Endothelial cell of umbilical vein (primary cell): ENCODE measurements around the gene IL6R. TPM values are rescaled to one million over a fixed set of nuclear protein-coding genes. Genes with fewer than 3 reads are reported as not detected.

Experiments
- BruUV-seq: library from RNA; stranded (reverse); fragments of 400-500 nt; replicated peaks from 2 replicates; lab custom pipeline; 2021; lab: Mats Ljungman, UMichigan
- CTCF ChIA-PET: fragments of 300-600, 350-600 bp; sonication (Branson Sonifier 250); formaldehyde crosslinking; loops from one replicate; lab custom pipeline; 2021; ENCODE audit warnings: antibody characterized with exemption, inconsistent platforms; lab: Charles Lee
- POLR2A ChIA-PET: fragments of 300-600, 350-600 bp; sonication (Branson Sonifier 250); formaldehyde crosslinking; loops from one replicate; lab custom pipeline; 2021; ENCODE audit warnings: antibody characterized with exemption, inconsistent platforms; lab: Charles Lee
- DNase-seq: peaks from one replicate; pipeline ENCODE4 v3.0.0-alpha.2; 2011; ENCODE audit warnings: low read depth, low spot score
- FAIRE-seq: peaks from 2 replicates; lab custom pipeline; 2011; peaks lifted over from hg19 to GRCh38; lab: Jason Lieb, UNC
- H2AFZ ChIP-seq: 2 replicates; pipeline ENCODE4 v1.6.0; 2012; ENCODE audit warnings: low read depth, low read length, control low read depth, inconsistent platforms
- H3K27ac ChIP-seq: 2 replicates; pipeline ENCODE4 v1.5.1; 2011; ENCODE audit warnings: low read depth, mild to moderate bottlenecking, control low read depth, low read length, moderate library complexity; ENCODE audit not compliant: insufficient read depth
- H3K27me3 ChIP-seq, 2 experiments: 2 replicates each; pipeline versions ENCODE4 v1.6.0 to v1.6.1; 2011; ENCODE audit warnings: low read length in 2 of 2, mixed read lengths in 1 of 2; ENCODE audit not compliant: control insufficient read depth in 2 of 2, insufficient read depth in 2 of 2
- H3K36me3 ChIP-seq, 2 experiments: 2 replicates in 1 of 2; 3 replicates in 1 of 2; pipeline ENCODE4 v1.5.1; 2011; ENCODE audit warnings: low read length in 2 of 2, mild to moderate bottlenecking in 1 of 2, moderate library complexity in 1 of 2; ENCODE audit not compliant: control insufficient read depth in 2 of 2, insufficient read depth in 2 of 2; ENCODE audit errors: extremely low read depth in 1 of 2
- H3K4me1 ChIP-seq: 3 replicates; pipeline ENCODE4 v1.5.1; 2011; ENCODE audit warnings: mild to moderate bottlenecking, low read length; ENCODE audit not compliant: control insufficient read depth, insufficient read depth; ENCODE audit errors: extremely low read depth
- H3K4me2 ChIP-seq: 2 replicates; pipeline ENCODE4 v1.6.1; 2011; ENCODE audit warnings: low read length, control low read depth, mixed read lengths; ENCODE audit not compliant: insufficient read depth
- H3K4me3 ChIP-seq, 3 experiments: fragments of 200-600 bp in 1 of 3; sonication (generic), shearing (Covaris generic) in 1 of 3; replicated peaks in 1 of 3; 2 replicates each; pipeline ENCODE4 v1.5.1; 2011 to 2016; ENCODE audit warnings: control low read depth in 3 of 3, low read length in 3 of 3, mild to moderate bottlenecking in 2 of 3, inconsistent platforms in 1 of 3, low read depth in 1 of 3, moderate library complexity in 1 of 3; ENCODE audit not compliant: insufficient read depth in 1 of 3
- H3K79me2 ChIP-seq: 2 replicates; pipeline ENCODE4 v1.6.0; 2012; ENCODE audit warnings: low read length, inconsistent platforms; ENCODE audit not compliant: control insufficient read depth, insufficient read depth
- H3K9ac ChIP-seq: replicated peaks from 2 replicates; pipeline ENCODE3; 2011; ENCODE audit warnings: low read length, control low read depth; ENCODE audit not compliant: insufficient read depth; ENCODE audit errors: extremely low read depth
- H3K9me1 ChIP-seq: replicated peaks from 3 replicates; pipeline ENCODE4 v1.6.0; 2011; ENCODE audit warnings: mild to moderate bottlenecking, low read length; ENCODE audit not compliant: control insufficient read depth, insufficient read depth; ENCODE audit errors: extremely low read depth
- H3K9me3 ChIP-seq: replicated peaks from 2 replicates; pipeline ENCODE4 v1.5.1; 2012; ENCODE audit warnings: low read length, inconsistent platforms; ENCODE audit not compliant: control insufficient read depth, insufficient read depth
- H4K20me1 ChIP-seq: replicated peaks from 2 replicates; pipeline ENCODE3; 2011; ENCODE audit warnings: mild to moderate bottlenecking, low read length; ENCODE audit not compliant: control insufficient read depth, insufficient read depth; ENCODE audit errors: extremely low read depth
- CTCF ChIP-seq, 2 donors: IDR thresholded peaks; 1 replicate in 1 of 2; 2 replicates in 1 of 2; pipeline ENCODE4 v1.5.1; 2011; ENCODE audit warnings: low read length in 2 of 2, mild to moderate bottlenecking in 2 of 2, moderate library complexity in 2 of 2, control low read depth in 1 of 2, inconsistent platforms in 1 of 2, low read depth in 1 of 2; ENCODE audit not compliant: insufficient read depth in 1 of 2; ENCODE audit errors: extremely low read depth in 1 of 2
- EZH2 ChIP-seq: IDR thresholded peaks from 2 replicates; pipeline ENCODE4 v1.6.1; 2012; ENCODE audit warnings: borderline replicate concordance, low read depth, mild to moderate bottlenecking, moderate library complexity, low read length, inconsistent platforms; ENCODE audit not compliant: severe bottlenecking
- FOS ChIP-seq: IDR thresholded peaks from 2 replicates; pipeline ENCODE4 v1.6.1; 2011; ENCODE audit warnings: mild to moderate bottlenecking, low read length, moderate library complexity, borderline replicate concordance; ENCODE audit not compliant: insufficient read depth
- GATA2 ChIP-seq: IDR thresholded peaks from 2 replicates; pipeline ENCODE4 v1.7.0; 2011; ENCODE audit warnings: low read depth, mild to moderate bottlenecking, moderate library complexity, mixed read lengths, low read length; ENCODE audit not compliant: insufficient read length, insufficient read depth
- JUN ChIP-seq: IDR thresholded peaks from 2 replicates; pipeline ENCODE4 v1.6.1; 2011; ENCODE audit warnings: borderline replicate concordance, low read depth; ENCODE audit not compliant: insufficient read length, insufficient read depth
- MAX ChIP-seq: IDR thresholded peaks from 2 replicates; pipeline ENCODE4 v1.6.1; 2011; ENCODE audit not compliant: insufficient read depth, insufficient read length
- MYC ChIP-seq: IDR thresholded peaks from one replicate; pipeline ENCODE4 v1.6.1; 2011; ENCODE audit warnings: mild to moderate bottlenecking, low read depth, low read length
- POLR2A ChIP-seq: IDR thresholded peaks from 2 replicates; pipeline ENCODE4 v1.6.1; 2012; ENCODE audit warnings: low read depth, mild to moderate bottlenecking, control low read depth, low read length
- POLR2AphosphoS5 ChIP-seq: IDR thresholded peaks from 2 replicates; pipeline ENCODE4 v1.6.1; 2012; ENCODE audit warnings: low read depth, mild to moderate bottlenecking, control low read depth, low read length, moderate library complexity; ENCODE audit not compliant: insufficient read depth
- dilution Hi-C: fragments of 300-500 bp; cut with MboI; formaldehyde crosslinking; loops from one replicate; pipeline ENCODE4 v1.15.0; 2019; ENCODE audit warnings: low sequenced_read_pairs; ENCODE audit not compliant: extremely low pct_ligation_motif_present
- intact Hi-C: fragments of 100-400 bp; cut with micrococcal nuclease; formaldehyde crosslinking; loops from one replicate; pipeline ENCODE4 v1.10.0; 2022
- polyA plus RNA-seq, 4 experiments: library from polyadenylated mRNA; depleted of rRNA in 3 of 4; stranded (reverse) in 3 of 4; unstranded in 1 of 4; fragments of >200 nt; gene quantifications; 2 replicates each; pipeline versions ENCODE4 v1.2.1 to v1.2.3, GENCODE V29; 2011 to 2012; ENCODE audit warnings: missing spikeins in 1 of 4
- total RNA-seq: library from RNA; stranded (reverse); gene quantifications from 2 replicates; pipeline ENCODE4 v1.2.3, GENCODE V29; 2021

IL6R gene
- total and polyA plus RNA-seq, 2 donors (not counting 3 experiments of a cell fraction or from before 2014, with no cell fraction given), result 4.8 to 5.1 TPM

GRCh38 chr1:154468535-154469250 is 63.5 kb downstream of the IL6R start:
- dilution Hi-C loops, result no loop called here
- Histone ChIP-seq H4K20me1 (no peaks in the 10 kb centered on the region), H3K9me3 (no peaks in the 10 kb centered on the region), H3K4me1 (peaks cover 2% of the 10 kb centered on the region), H3K27me3 (no peaks in the 10 kb centered on the region), H3K79me2 (no peaks in the 10 kb centered on the region), H3K4me3 (no peak overlapping the region), H2AFZ (no peak overlapping the region), H3K9ac (no peak overlapping the region), H3K36me3 (peaks cover 0 to 2% of the 10 kb centered on the region in 2 experiments), H3K9me1 (no peaks in the 10 kb centered on the region), H3K27ac (no peak overlapping the region), H3K4me2 (no peak overlapping the region)
- no TSS peak for BruUV-seq
- no peak for DNase-seq
- POLR2A ChIA-PET, result no interaction called here
- TF ChIP-seq MAX (no peak), EZH2 (no peak), JUN (no peak), GATA2 (no peak), MYC (no peak), POLR2AphosphoS5 (no peak), POLR2A (no peak), CTCF (IDR thresholded peaks at IDR 0.05; ENCODE audit: extremely low read depth in 1 of 2, insufficient read depth in 1 of 2, low read depth in 1 of 2, low read length in 2 of 2) (no peak), FOS (no peak)
- FAIRE-seq, result no peak
- intact Hi-C loops, result no loop called here
- CTCF ChIA-PET, result interaction anchor here (1.4 to 2.6 kb wide), 4 partner anchors 11 to 115 kb away, joined by 3 to 15 read pairs (median 6); no protein-coding TSS in a partner anchor
